ENCODE measurements around the gene CLDN24.

Gene CLDN24

DNA sequence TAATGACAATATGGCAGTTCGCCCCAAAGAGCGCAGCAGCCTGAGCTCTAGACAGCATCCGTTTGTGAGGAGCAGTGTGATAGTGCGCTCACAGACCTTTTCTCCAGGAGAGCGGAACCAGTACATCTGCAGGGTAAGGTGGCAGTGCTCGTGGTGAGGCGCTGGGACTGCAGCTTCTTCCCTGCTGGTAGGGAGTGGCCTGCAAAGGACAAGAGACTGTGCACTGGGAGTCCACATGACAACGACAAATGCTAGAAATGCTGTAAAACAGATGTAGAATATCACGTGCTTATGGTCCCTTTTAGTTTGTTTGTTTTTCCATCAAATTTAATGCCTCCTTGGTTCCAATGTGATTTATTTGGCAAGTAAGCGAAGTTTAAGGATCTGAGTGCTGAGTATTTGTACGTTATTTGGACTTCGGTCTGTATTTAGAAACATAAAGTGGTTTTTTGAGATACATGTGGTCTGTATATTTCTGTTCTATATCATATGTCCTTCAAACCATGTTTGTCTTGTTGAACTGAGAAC, 37.9 kb downstream of the CLDN24 start:
- TF ChIP-seq, protein P1, sequence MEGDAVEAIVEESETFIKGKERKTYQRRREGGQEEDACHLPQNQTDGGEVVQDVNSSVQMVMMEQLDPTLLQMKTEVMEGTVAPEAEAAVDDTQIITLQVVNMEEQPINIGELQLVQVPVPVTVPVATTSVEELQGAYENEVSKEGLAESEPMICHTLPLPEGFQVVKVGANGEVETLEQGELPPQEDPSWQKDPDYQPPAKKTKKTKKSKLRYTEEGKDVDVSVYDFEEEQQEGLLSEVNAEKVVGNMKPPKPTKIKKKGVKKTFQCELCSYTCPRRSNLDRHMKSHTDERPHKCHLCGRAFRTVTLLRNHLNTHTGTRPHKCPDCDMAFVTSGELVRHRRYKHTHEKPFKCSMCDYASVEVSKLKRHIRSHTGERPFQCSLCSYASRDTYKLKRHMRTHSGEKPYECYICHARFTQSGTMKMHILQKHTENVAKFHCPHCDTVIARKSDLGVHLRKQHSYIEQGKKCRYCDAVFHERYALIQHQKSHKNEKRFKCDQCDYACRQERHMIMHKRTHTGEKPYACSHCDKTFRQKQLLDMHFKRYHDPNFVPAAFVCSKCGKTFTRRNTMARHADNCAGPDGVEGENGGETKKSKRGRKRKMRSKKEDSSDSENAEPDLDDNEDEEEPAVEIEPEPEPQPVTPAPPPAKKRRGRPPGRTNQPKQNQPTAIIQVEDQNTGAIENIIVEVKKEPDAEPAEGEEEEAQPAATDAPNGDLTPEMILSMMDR (conservative IDR thresholded peaks at IDR 0.05) = no peak
- H3K27ac ChIP-seq = no peak overlapping the region

DNA sequence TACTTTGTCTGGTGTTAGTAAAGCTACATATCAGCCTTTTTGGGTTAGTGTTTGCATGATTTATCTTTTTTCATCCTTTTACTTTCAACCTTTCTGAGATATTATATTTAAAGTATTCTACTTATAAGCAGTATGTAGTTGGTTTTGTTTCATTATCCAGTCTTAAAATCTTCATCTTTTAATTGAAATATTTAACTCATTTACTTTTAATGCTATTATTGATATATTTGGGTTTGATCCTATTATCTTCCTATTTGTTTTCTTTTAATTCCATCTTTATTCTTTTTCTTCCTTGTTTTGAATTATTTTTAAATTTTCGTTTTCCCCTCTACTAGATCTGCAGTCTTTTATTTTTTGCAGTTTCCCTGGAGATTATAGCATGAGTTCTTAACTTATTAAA, 46.1 kb downstream of the CLDN24 start:
- H3K27ac ChIP-seq = no peak overlapping the region
- TF ChIP-seq, protein P1 (conservative IDR thresholded peaks at IDR 0.05) = no peak

DNA sequence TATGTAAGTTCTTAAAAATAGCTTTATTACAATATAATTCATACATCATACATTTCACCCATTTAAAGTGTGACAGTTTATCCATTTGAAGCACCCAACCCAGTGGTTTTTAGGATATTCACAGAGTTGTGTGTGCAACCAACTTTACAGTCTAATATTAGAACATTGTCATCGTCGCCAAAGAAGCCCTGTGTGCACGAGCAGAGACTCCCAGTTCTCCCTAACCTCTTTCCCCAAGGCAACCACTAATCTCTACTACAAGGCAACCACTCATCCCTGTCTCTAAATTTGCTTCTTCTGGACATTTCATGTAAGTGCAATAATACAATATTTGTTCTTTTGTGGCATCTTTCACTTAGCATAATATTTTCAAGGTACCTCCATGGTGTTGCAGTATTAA, 49.8 kb downstream of the CLDN24 start:
- no peak overlapping the region for H3K27ac ChIP-seq
- TF ChIP-seq, protein P1 (conservative IDR thresholded peaks at IDR 0.05) = no peak

All from VCaP (cell line).